Measurements from ENCODE around the gene RCOR3. TPM values are rescaled to one million over a fixed set of nuclear protein-coding genes. Genes with fewer than 3 reads are reported as not detected.
A peak's percentile ranks its signal among the peaks of the same experiment; 100 is the strongest.

Gene RCOR3
- total and polyA plus RNA-seq, 2 of the 8 experiments (the other 6 are each of a cell fraction or from before 2014, with no cell fraction given): 21.4 to 36.3 TPM

GRCh38 chr1:211352985-211353515, 93.9 kb downstream of the RCOR3 start:
- H2BK15ac ChIP-seq (ENCODE audit: low read length): no peak overlapping the region
- no peak overlapping the region for H3K4me3 ChIP-seq (ENCODE audit: extremely low read depth in 1 of 4, insufficient read depth in 2 of 4, low read depth in 3 of 4, low read length in 4 of 4)
- peaks cover 2% of the 10 kb centered on the region for H3K79me1 ChIP-seq (ENCODE audit: low read depth, low read length)
- no peak overlapping the region for H4K91ac ChIP-seq (replicated peaks; ENCODE audit: insufficient read length, low read length)
- no peak overlapping the region for H2BK5ac ChIP-seq (ENCODE audit: low read depth, low read length)
- H3K27ac ChIP-seq (ENCODE audit: low read depth, low read length): no peak overlapping the region
- H3K27me3 ChIP-seq (replicated peaks in 1 of 4; ENCODE audit: control insufficient read depth in 3 of 4, extremely low read depth in 1 of 4, insufficient read depth in 3 of 4, low read length in 3 of 4): no peaks in the 10 kb centered on the region
- no peak overlapping the region for H3K4me2 ChIP-seq (ENCODE audit: insufficient read depth in 1 of 2, low read depth in 2 of 2, low read length in 2 of 2)
- H3K36me3 ChIP-seq (ENCODE audit: control insufficient read depth in 2 of 4, insufficient read depth in 4 of 4, low read length in 3 of 4): peaks cover 0 to 8% (median 6%) of the 10 kb centered on the region in 4 experiments; a peak in 5 of 8 replicates
- no peaks in the 10 kb centered on the region for H3K4me1 ChIP-seq (replicated peaks in 1 of 4; ENCODE audit: control insufficient read depth in 3 of 4, insufficient read depth in 4 of 4, low read length in 3 of 4)
- H2BK120ac ChIP-seq (replicated peaks; ENCODE audit: low read depth, low read length): no peak overlapping the region
- H4K20me1 ChIP-seq (replicated peaks in 1 of 2; ENCODE audit: control insufficient read depth in 1 of 2, insufficient read depth in 2 of 2, low read length in 2 of 2): no peaks in the 10 kb centered on the region
- no peak overlapping the region for H3K9ac ChIP-seq (replicated peaks in 1 of 4; ENCODE audit: extremely low read depth in 1 of 4, low read depth in 3 of 4, low read length in 3 of 4)
- TF ChIP-seq CTCF (IDR thresholded peaks at IDR 0.05; ENCODE audit: control extremely low read depth in 1 of 3, insufficient read depth in 1 of 3, low read depth in 1 of 3, low read length in 3 of 3) (peak; percentile 70 to 90 (median 72)), BCL11A (IDR thresholded peaks at IDR 0.05; ENCODE audit: low read depth in 2 of 2, low read length in 2 of 2) (no peak), ATF3 (IDR thresholded peaks at IDR 0.05; ENCODE audit: insufficient read depth, low read depth, low read length) (no peak), RAD21 (IDR thresholded peaks at IDR 0.05 in 1 of 2, conservative IDR thresholded peaks at IDR 0.05 in 1 of 2; ENCODE audit: low read depth in 2 of 2, low read length in 2 of 2) (peak; percentile 59 to 68)
- H3K56ac ChIP-seq (replicated peaks; ENCODE audit: insufficient read length, low read depth, low read length): no peak overlapping the region
- CTCF ChIA-PET (ENCODE audit: partially characterized antibody): interaction anchor here (0.8 to 2.9 kb wide), 4 partner anchors 8 to 30 kb away, joined by 3 to 14 read pairs (median 9); no protein-coding TSS in a partner anchor
- peaks cover 0 to 3% of the 10 kb centered on the region in 2 experiments; a peak in 1 of 4 replicates for H3K79me2 ChIP-seq (ENCODE audit: control insufficient read depth in 1 of 2, insufficient read depth in 2 of 2, low read length in 2 of 2)
- no peak overlapping the region for H2BK20ac ChIP-seq (ENCODE audit: low read length)
- no peak overlapping the region for H2AK5ac ChIP-seq (ENCODE audit: low read depth, low read length)
- 83% methylated on average over 8 of the region's 8 CpGs; no CpG with 5 or more reads in 1 of the 2 experiments for WGBS, 2 experiments (ENCODE audit: extremely low coverage in 1 of 2, insufficient coverage in 1 of 2, insufficient read length in 1 of 2, insufficient replicate concordance in 2 of 2, low coverage in 1 of 2, low lambda C conversion rate in 2 of 2, missing lambda C conversion rate in 1 of 2)
- no peak overlapping the region for H3K4ac ChIP-seq (replicated peaks; ENCODE audit: insufficient read length, low read depth, low read length)
- H3K23me2 ChIP-seq (ENCODE audit: low read depth, low read length): no peaks in the 10 kb centered on the region
- no peak overlapping the region for H3K23ac ChIP-seq (ENCODE audit: insufficient read length)
- no peak overlapping the region for H2BK12ac ChIP-seq (ENCODE audit: low read depth, low read length)
- H3K18ac ChIP-seq (ENCODE audit: extremely low read depth, low read length): no peak overlapping the region
- H4K8ac ChIP-seq (ENCODE audit: extremely low read depth, insufficient read depth, low read length): no peak overlapping the region
- H3K14ac ChIP-seq (ENCODE audit: insufficient read length): no peak overlapping the region
- no peaks in the 10 kb centered on the region for H3K9me3 ChIP-seq (ENCODE audit: insufficient read depth in 2 of 2, low read depth in 1 of 2, low read length in 1 of 2)
- FAIRE-seq (no peak), DNase-seq (ENCODE audit: low read depth in 1 of 2, low spot score in 2 of 2) (peak in 1 of 2 experiments; percentile 79)
- POLR2A ChIA-PET (ENCODE audit: partially characterized antibody): no interaction called here
- no peak overlapping the region for H4K5ac ChIP-seq (ENCODE audit: insufficient read length, low read depth, low read length)
- H2AFZ ChIP-seq (ENCODE audit: low read length): no peak overlapping the region
